AG10803 (cell line): ENCODE measurements around the gene ANKLE1.

Experiments used
- DNase-seq: peaks from one replicate; pipeline ENCODE4 v3.0.0; 2010; ENCODE audit warnings: low read depth
- H3K4me3 ChIP-seq: 2 replicates; pipeline ENCODE4 v1.5.1; 2011; ENCODE audit warnings: mild to moderate bottlenecking, low read length, control low read depth
- TF ChIP-seq, protein P1 (sequence below): conservative IDR thresholded peaks from 2 replicates; pipeline ENCODE4 v1.5.1; 2011; ENCODE audit warnings: mild to moderate bottlenecking, low read length, control low read depth, inconsistent platforms

ANKLE1 gene

DNA sequence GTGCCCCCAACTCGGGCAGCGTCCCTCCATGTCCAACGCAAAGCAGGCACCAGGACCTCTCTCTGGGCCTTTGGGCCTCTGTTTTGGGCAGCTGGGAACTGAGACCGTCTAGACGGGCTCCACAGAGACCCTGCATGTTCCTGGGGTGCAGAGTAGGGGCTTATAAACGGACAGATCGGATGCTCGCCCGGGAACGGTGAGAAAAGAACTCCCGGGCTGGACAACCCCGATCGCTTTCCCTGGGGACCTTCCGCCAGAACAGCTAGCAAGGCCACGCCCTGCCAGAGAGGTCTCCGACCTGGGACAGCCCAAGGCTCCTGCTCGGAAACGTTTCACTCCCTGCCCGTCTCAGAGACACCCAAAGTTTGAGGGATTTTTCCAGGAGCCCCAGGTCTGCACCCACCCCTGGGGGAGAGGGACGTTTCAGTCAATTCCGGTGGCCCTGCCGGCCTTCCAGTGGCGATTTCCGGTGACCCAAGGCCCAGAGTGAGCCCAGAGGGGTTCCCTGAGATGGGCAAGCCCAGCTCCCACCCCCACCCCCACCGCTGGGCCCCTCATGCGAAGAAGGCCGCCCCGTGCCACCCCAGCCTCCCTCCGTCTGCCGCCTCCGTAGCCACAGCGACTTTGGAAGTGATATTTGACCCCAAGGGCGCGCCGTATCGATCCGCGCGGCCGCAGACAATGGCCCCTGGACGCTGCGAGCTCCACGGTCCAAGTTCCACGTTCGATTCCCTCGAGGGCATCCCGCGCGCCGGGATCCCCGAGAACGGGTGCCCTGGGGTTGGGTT, 37.7 kb upstream of the ANKLE1 start:
- TF ChIP-seq, protein P1, sequence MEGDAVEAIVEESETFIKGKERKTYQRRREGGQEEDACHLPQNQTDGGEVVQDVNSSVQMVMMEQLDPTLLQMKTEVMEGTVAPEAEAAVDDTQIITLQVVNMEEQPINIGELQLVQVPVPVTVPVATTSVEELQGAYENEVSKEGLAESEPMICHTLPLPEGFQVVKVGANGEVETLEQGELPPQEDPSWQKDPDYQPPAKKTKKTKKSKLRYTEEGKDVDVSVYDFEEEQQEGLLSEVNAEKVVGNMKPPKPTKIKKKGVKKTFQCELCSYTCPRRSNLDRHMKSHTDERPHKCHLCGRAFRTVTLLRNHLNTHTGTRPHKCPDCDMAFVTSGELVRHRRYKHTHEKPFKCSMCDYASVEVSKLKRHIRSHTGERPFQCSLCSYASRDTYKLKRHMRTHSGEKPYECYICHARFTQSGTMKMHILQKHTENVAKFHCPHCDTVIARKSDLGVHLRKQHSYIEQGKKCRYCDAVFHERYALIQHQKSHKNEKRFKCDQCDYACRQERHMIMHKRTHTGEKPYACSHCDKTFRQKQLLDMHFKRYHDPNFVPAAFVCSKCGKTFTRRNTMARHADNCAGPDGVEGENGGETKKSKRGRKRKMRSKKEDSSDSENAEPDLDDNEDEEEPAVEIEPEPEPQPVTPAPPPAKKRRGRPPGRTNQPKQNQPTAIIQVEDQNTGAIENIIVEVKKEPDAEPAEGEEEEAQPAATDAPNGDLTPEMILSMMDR = no peak
- H3K4me3 ChIP-seq = peak overlapping the region; percentile 89
- DNase-seq = peak; percentile 45

GRCh38 chr19:17244618-17245534, 36.8 kb upstream of the ANKLE1 start:
- H3K4me3 ChIP-seq = peak overlapping the region; percentile 89
- TF ChIP-seq, protein P1 = no peak
- DNase-seq = no peak

GRCh38 chr19:17245535-17245984, 36.1 kb upstream of the ANKLE1 start, which contains the start of gene NR2F6:
NR2F6 (minus strand) TSS chr19:17245919; CDS start chr19:17245220, 699 bp downstream.
- peak within 1 kb of the TSS; percentile 89 for H3K4me3 ChIP-seq
- TF ChIP-seq, protein P1 = no peak
- no peak for DNase-seq

DNA sequence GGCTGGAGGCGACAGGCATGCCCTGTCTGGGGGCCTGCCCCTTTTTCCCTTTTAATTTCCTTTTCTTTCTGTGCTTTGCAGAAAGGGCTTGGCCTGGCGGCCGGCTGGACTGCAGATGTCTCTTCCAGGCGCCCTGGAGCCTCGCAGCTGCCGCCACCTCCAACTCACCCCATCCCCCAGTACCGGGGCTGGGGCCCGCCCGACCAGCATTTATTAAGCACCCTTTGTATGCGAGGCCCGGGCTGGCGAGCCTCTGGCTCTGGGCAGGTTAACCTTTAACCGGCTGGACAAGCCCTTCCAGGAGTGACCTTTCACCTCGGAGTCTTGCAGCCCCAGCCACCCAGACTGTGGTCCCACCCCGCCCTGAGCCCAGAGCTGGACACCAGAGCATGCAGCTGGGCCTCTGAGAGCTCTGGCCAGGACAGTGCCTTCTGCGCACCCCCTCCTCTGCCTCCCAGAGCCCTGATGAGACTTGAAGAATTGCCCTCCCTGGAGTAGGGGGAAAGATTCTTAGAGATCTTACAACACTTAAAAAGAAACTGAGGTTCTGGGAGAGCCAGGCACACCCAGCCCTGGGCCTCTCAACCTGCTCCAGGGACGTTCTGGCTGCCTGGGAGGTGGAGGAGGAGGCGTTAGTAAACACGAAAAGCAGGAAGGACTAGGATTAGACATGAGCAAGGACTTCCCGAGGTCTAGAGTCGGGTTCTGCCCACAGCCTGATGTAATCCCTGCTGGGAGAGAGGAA, 34.8 kb upstream of the ANKLE1 start:
- TF ChIP-seq, protein P1 = no peak
- peak overlapping the region; percentile 60 for H3K4me3 ChIP-seq
- peak; percentile 57 for DNase-seq

GRCh38 chr19:17248011-17248776, 33.5 kb upstream of the ANKLE1 start:
- no peak overlapping the region for H3K4me3 ChIP-seq
- DNase-seq = no peak

More at GRCh38 chr19:17248011-17248776, 33.5 kb upstream of the ANKLE1 start:
- TF ChIP-seq, protein P1 = no peak
